GM19023 (cell line): ENCODE results near the gene GRIN2C.
"Not testable (repeated sequence)": the region's sequence is repeated elsewhere in the genome, so short reads cannot be mapped to it uniquely, and the experiment has no call there.

Experiments
- ATAC-seq: cut with Tn5 transposase; IDR thresholded peaks from one replicate; pipeline ENCODE4 v1.9.1; 2021; ENCODE audit warnings: mild to moderate bottlenecking, moderate library complexity; ENCODE audit not compliant: unreplicated experiment

Gene GRIN2C

DNA sequence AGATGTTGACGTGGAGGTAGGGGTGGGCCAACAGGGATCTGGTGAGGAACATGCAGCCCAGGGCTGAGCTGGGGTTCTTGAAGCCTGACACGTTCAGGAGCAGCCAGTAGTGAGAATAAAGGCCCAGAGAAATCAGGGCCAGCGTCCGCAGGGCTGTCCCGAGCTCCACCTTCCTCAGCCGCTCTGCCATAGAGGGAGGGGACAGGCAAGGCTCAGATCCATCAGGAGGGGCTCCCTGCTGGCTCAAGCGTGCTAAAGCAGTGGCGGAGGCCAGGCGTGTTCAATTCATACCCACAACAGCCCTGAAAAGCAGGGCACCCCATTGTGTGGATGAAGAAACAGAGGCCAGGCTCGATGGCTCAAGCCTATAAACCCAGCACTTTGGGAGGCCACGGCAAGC, 21.4 kb upstream of the GRIN2C start:
- ATAC-seq, result no peak

DNA sequence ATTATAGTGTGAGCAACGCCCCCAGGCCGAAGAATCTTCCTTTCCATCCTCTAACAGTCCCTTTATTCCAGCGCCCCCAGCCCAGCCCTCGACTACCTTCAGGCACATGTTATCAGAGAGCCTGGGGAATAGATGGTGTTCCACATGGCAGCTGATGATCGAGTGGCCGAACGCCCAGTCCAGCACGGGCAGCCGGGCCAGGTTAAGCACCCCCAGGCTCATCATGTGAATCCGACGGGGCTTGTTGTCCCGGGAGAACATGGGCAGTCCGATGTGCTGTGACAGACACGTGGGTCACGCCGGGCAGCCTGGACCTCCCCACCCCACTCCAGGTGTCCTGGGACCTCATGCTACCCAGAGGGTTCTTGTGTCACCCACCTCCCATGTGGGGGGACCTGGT, 19.6 kb upstream of the GRIN2C start:
- no peak for ATAC-seq

DNA sequence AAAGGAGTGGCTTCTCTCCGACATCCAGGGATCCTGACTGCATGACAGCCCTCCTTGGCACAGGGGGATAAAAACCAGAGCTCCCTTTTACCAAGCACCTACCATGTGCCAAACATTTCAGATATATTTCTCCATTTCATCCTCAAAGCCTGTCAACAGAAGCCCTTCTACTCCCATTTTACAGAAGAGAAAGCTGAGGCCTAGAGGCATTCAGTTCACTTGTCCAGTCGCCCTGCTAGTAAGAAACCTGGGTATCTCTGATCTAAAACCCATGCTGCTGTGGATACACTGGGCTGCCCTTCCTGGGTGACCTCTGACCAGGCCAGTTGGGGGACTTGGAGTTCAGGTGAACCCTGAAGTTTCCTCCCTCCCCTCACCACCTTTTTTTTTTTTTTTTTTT, 19.0 kb upstream of the GRIN2C start:
- no peak for ATAC-seq

DNA sequence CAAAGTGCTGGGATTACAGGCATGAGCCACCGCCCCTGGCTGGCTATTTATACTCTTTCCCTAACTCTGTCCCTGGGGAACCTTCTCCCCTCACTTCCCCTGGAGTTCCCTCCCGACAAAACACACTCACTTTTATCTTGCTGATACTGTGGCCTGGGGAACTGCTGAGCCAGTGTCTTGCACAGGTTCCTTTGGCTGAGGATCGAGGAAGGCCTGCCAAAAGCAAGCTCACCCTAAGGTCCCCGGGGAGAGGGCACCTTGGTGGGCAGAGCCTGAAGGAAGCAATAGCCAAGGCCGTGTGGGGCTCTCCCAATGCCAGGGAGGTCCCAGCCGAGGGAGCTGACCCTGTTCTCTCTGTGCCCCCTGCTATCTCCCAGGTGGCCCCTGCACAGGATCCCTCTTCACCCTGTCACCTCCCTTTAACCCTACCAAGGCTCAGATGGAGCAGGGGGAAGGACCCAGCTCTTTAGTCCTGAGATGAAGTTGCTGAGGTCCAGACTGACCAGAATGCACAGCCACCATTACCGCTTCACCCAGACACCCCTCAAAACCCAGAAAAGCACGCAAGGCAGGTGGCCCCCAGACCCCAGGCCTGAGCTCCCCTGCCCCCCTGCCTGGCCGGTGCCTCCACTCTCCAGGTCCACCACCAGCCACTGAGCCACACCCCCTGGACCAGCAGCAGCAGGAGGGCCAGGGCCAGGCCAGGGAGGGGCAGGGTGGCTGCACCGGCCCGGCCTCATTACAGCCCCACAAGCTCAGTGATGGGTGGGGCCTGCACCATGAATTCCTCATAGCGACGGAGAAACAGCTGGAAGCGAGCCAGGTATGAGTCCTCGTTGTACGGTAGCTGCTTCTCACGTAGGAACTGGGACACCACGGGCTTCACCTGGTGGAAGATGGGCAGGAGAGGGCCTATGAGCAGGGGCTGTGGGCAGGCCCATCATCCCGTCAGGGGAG, 18.2 kb upstream of the GRIN2C start:
- ATAC-seq, result no peak

DNA sequence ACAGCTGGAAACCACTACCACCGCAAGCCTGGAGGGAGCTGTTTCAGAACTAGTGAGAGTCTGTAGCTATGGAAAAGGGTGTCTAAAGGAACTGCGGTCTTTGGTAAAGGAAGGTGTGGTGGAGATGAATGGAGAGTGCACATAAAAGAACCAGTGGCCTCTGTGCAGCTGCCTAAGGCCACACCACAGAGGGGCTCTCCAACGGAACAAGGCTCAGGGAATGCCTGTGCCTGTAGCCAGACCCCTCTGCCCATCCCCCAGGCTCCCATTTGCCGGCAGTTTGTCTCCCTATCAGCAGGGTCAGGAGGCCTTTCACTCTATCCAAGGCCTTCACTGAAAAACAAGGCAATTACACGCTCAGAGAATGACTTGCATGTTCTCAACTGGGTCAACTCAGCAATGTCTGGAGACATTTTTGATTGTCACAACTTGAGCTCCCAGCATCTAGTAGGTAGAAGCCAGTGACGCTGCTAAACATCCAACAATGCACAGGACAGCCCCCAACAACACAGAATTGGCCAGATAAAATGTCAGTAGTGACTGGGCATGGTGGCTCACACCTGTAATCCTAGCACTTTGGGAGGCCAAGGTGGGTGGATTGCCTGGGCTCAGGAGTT, 16.4 kb upstream of the GRIN2C start:
- ATAC-seq, result no peak

DNA sequence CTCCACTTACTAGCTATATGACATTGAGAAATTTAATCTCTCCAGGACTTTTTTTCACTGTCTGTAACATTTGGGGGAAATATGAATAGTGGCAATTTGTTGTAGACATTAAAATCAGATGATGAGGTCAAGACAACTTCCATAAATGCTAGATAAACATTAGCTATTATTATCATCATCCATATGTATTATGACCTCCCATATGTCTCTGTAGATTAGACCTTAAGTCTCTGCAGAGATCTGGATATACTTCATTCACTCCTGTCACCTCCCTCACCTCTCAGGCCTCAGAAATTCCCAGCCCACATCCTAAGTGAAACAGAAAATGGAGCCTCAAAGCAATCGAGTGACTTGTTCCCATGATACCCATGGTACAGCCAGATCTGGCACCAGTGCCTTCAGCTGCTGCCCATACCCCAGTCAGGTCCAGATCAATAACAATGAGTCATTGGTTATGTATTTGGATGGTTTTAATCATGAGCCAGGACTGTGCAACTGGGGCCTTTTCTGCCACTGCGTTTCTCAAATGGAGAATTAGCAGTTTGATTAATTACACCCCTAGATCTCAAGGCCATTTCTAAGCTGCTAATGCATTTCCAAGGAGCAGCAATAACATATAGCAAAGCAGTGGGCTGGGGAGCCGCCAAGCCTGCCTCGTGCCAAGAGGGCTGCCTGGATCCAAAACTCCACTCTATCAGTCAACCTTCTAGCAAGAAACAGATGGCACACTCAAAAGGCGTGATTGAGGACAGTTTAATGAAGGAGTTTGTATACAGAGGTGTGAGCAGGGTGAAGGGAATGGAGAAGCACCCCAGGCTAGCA, 15.7 kb upstream of the GRIN2C start:
- no peak for ATAC-seq

DNA sequence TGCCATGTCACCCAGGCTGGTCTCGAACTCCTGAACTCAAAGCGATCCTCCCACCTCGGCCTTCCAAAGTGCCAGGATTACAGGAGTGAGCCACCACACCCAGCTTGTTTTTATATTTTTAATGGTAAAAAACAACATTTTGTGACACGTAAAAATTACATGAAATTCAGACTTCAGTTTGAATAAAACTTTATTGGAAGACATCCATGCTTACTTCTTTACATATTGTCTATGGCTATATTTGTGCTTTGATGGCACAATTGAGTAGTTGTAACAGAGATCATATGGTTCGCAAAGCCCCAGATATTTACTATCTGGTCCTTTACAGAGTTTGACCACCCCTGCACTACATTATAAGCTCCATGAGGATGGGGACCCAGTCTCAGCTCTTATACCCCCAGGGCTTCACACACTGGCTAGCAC, 14.9 kb upstream of the GRIN2C start:
- ATAC-seq, result no peak

DNA sequence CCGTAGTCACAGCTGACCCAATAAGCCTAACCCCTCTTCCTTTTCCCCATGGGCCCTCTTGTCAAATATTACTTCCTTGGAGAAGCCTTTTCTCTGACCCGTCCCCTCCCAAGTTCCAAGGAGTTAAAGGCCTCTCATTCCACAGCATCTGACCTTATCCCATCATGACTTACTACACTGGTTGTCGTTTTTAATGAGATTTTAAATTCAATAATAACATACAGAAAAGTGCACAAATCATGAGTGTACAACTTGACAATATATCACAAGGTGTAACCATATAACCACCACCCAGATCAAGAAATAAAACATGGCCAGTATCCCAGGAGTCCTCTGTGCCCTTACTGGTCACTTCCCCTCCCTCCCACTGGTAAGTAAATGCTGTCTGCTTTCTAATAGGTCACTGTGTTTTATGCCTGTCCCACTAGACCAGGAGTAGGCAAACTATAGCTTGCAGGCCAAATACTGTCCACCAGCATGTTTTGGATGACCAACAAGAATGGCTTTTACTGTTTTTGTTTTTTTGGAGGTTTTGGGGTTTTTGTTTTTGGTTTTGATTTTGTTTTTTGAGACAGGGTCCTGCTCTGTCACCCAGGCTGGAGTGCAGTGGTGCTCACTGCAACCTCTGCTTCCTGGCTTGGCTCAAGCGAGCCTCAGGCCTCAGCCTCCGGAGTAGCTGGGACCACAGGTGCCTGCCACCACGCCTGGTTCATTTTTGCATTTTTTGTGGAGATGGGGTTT, 14.4 kb upstream of the GRIN2C start:
- no peak for ATAC-seq

DNA sequence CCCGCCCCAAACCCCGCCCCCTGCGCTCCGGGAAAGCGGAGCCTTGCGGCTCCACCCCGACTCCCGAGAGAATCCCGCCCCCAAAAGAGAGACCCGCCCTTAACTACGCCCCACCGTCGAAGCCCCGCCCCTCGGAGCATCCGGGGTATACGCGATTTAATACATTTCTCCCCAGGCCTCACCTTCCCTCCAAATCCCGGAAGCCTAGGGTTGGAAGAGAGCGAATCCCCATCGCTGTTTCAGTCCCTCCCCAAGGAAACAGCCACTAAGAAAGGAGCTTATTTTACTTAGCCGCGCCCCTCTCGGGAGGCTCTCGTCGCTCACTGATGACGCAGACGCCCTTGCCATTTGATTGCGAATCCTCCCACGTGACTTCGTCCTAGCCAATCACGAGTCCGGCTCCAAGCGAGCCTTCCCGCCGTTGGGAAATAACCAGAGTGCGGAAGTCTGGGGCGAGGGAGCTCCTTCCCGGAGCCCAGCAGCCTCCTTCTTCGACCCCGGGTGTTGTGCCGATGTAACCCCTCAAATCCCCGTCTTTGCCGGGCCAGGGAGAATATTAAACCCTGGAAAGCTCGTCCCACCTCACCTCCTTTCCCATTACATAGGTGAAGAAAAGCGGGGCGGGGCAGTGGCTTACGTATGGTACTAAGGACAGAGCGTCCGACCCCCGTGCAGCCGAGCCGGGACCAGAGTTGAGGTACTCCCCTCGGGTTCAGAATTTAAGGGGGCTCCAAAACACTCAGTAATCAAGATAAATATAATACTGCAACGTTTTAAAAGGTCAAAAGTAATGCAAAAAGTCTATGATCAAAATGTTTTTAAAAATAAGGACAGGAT, 13.6 kb upstream of the GRIN2C start:
- peak; percentile 90 for ATAC-seq

DNA sequence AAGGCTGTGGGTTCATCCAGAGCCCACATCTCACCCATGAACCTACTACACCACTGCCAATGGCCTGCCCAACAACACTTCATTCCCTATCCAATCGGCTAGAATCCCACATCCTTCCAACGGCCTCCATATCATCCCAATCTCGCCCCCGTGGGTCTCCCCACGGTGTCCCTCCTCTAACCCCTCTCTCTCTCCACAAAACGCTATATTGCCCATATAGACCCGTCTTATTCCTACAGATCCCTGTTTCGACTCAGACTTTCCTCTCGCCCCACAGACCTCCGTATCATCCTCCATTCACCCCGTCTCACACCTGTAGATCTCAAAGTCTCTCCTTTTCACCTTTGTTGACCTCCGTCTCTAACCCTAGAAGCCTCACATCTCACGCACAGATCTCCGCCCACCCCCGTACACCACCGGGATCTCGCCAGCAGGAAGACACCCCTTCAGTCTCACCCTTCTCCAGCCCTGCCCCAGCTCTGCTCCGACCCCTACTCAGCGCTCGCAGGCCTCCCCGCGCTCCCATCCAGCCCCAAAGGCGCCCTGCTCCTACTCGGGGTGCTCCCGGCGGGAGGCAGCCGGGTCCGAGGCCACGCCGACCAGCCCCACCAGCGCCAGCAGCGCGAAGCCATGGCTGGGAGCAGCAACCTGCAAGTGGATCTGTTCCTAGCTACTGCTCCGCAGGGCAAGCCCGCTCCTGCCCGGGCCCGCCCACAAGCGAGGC, 12.8 kb upstream of the GRIN2C start, which contains the start of gene FDXR:
Gene FDXR, minus strand, starts transcription at position 682 of the 724 bp plus-strand sequence. Its CDS starts 50 bp downstream, at position 632.
- peak; percentile 19 for ATAC-seq

DNA sequence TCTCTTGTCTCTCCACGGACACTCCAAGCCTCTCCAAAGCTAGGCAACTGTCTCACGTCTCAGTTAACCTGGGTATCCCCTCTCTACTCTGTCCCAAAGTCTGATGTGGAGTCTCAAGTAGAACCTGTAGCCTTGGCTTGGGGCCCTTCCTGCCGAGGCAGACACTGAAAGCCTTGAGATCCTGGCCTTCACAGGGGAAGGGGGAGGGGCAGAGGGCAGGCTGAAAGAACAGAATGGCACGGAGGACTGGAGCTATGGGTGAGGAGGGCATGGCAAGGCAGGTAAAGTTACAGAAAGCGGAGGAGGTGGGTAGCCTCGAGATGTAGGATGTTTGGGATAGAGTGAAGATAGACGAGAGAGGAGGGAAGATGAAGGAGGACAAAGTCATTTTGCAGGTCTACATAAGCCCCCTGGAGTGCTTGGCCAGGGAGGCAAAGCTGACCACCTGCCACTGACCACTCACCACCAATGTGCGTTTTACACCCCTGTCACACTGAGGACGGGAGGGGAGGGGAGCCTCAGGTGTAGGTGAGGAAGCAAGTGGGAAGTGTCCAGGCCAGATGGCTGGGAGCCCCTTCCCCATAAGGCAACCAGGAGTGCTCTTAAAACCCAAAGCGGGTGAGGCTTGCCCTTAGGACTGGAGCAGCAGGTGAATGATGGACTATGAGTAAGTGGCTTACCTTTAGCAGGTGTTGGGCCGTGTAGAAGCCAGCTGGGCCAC, 11.8 kb upstream of the GRIN2C start:
- ATAC-seq, result no peak

DNA sequence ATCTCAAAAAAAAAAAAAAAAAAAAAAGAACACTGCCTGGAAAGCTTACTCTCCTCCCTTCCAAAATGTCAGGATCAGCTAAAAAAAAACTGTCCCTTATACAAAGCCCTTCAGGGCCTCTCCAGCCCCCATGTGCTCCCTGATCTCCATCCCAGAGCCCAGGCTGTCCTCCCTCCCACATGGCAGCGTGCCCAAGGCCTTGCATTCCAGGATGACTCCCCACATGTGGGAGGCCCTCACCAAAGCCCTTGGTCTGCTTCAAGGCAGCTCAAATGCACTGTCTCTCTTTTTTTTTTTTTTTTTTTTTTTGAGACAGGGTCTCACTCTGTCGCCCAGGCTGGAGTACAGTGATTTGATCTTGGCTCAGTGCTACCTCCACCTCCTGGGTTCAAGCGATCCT, 10.8 kb upstream of the GRIN2C start:
- no peak for ATAC-seq

DNA sequence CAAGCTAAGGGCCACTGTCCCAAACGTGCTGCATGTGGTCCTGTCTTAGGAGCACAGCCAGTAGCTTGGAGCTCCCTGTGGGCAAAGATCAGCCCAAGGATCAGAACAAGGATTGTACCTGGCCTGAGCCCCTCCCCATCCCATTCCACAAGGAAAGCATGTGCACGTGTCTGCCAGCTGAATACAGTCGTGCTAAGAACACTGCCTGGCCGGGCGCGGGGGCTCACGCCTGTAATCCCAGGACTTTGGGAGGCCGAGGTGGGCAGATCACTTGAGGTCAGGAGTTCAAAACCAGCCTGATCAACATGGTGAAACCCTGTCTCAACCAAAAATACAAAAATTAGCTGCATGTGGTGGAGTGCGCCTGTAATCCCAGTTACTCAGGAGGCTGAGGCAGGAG, 10.3 kb upstream of the GRIN2C start:
- ATAC-seq, result not testable (repeated sequence)

DNA sequence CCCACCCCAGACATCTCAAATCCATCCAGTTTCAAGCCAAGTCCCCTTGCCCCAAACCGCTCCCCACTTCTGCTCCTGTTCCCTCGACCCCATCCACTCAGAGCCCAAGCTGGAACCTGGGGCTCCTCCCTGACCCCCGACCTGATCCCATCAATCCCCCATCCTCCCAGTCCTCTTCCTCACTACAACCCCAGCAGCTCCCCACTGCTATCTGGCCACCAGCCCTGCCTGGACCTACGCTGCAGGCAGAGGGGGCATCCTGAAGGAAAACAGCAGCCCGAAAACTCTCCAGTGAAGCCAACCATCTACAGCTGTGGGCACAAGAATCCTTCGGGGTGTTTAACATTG, 9.2 kb upstream of the GRIN2C start:
- no peak for ATAC-seq

DNA sequence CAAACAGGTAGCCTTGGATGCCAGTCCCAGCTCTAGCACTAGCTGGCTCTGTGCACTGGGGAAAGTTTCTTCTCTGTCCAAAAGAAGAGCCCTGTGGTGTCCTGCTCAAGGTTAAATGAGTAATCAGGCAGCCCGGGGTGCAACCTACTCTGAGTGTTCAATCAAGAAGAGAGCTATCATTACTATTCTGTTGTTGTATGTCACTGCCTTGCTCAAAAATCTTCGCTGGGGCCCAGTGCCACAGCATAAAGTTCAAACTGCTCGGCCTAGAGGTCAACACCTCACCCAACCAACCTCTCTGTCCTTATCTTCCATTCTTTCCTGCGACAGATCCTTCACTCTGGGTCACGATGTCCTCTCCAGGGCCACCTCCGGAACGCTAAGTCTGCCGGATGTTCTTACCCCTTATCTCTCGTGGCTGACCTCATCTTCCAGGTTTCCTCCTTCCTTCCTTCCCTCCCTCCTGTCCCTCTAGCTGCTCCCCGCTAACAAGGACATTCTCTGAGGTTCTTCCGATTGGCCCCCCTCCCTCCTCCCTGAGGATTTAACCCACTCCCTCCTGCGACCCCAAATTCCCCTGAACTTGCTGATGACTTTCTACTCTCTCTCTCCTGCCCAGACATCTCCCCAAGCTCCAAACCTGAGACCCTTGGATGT, 8.7 kb upstream of the GRIN2C start:
- ATAC-seq, result no peak

DNA sequence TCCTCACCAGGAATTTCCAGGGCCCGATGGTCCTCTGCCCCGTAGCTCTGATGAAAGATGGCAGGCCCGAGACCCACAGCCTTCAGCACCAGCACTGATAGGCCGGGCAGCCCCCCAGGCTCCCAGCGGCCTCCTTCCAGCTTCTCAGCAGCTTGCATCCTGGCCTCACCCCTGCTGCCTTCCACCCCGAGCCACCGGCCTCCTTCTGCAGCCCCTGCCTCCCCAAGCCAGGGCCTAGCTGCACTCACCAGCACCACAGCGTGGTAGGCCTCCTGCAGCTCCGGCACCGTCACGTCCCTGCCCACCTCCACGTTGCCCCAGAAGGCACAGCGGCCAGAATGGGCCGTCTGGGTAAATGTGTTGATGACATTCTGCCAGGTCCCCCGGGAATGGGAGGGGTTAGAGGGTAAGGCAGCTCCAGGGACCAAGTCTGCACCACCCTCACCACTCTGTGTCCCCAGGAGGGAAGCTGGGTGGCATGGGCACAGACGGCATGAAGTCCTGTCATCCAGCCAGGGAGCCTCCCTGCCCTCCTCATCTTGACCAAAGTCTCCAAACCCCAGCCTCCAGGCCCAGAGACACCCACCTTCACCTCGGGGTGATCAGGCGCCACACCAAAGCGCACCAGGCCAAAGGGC, 6.6 kb upstream of the GRIN2C start:
- ATAC-seq, result no peak

DNA sequence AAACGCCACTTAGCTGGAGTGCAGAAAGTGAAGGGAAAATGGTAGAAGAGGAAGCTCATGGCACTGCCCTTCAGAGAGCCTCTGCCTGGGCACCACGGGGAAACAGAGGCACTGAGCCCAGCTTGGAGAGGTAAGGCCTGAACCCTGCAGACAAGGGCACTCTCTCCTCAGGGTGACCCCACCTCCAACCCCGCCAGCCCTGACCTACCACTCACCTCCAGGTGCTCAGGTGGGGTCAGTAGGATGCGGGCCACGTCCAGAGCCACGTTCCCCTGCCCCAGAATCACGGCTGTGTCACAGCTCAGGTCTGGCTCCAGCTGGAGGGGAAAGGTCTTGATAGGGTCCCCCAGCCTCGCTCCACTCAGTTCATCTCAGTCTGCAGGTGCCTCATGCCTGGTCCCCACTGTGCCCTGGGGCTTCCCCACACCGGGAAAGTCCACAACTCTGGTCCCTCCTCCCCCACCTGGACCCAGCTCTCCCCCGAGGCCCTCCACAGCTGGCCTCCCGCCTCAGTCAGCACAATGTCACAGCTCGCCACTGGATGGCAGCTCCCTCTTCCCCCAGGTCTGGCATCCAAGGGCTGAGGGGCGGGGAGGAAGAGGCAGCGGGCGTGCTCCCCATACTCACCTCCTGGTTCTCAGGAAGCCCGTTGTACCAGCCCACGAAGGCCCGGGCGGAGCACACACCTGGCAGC, 6.0 kb upstream of the GRIN2C start:
- no peak for ATAC-seq
